ENCODE data around the gene DLG5. TPM values are rescaled to one million over a fixed set of nuclear protein-coding genes. Genes with fewer than 3 reads are reported as not detected.
"Not testable (repeated sequence)": the region's sequence is repeated elsewhere in the genome, so short reads cannot be mapped to it uniquely, and the experiment has no call there.

Gene DLG5
- total RNA-seq, 2 donors from 2014 or later, result 12.0 to 13.6 TPM

DNA sequence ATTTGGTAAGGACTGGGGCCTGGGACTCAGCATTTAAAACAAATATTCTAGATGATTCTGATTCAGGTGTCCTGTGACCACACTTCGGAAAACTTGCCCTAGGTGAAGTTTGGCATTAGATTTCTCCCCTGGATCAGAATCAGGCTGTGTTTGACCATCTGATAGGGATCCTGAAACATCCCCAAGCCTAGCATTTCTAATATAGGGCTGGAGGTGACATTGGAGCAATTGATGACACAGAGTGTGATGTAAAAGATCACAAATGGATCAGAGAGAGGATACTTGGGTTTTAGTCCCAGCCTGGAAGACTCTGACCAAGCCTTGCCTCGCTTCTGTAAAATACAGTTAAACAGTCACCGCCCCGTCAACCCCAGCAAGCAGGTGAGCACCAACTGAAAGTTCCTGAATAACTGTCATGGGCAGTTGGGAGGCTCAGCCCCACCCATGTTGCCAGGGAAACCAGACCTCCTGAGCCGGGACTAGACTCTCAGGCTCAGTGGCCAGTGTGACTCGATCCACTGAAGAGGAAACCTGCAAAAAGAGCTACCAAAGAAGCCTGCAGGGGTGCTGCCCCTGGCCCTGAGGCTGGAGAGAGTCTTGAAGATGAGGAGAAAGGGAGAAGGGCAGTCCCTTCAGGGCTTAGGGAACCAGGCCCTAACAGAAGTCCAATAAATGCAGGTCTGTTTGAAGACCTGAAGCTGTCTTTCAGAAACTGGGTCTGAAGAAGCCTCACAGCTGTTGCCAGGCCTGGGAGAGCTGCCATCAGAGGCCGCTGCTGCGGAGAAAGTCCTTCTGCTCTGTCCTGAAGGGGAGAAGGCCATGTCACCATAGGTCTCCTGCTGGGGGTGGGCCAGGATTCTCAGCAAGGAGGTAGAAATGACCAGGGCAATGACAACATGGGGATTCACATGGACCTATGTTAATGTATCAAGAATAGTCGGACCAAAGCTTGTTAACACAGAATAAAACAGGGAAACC, 162.8 kb downstream of the DLG5 start:
- DNase-seq (no peak), ATAC-seq (peak in 1 of 2 donors; percentile 26)
- intact Hi-C loops (cut with DNase I), result no loop called here

DNA sequence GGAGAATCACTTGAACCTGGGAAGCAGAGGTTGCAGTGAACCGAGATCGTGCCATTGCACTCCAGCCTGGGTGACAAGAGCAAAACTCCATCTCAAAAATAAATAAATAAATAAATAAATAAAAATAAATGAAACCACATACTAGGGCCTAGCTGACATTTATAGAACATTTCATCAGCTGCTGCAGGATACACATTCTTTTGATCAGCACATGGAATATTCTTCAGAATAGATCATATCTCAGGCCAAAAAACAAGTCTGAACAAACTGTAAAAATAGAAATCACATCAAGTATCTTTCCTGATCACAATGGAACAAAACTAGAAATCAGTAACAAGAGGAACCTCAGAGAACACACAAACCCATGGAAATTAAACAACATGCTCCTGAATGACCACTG, 168.1 kb downstream of the DLG5 start:
- ATAC-seq; DNase-seq; intact Hi-C loops (cut with DNase I): not testable (repeated sequence)

DNA sequence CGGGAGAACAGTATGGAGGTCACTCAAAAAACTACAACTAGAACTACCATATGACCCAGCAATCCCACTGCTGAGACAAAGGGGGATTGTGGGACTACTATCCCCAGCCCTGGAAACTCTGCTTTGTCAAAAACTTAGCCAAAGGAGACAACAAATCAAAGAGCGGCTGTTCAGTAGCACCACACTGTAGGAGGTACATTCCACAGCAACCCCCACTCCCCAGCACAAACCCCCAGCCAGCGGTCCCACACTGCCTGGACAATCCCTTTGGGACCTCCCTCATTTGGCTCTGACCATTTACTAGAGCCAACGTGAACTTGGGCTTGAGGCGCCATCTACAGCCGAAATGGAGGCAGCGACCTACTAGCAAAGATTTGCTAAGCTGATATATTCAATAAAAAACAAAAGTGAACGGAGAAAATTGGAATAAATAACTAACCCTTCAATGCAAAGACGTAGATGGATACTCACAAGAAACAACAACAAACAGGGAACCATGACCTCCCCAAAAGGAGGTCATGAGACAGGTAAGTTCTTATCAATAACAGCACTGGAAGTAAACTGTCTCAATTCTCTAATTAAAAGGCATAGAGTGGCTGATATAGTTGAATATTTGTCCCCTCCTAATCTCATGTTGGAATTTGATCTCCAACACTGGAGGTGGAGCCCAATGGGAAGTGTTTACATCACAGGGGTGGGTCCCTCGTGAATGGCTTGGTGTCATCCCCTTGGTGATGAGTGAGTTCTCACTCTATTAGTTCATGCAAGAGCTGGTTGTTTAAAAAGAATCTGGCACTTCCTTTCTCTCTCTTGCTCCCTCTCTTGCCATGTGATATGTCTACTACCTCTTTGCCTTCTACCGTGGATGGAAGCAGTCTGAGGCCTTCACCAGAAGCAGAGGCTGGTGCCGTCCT, 170.0 kb downstream of the DLG5 start:
- intact Hi-C loops (cut with DNase I), result no loop called here
- no peak for DNase-seq
- no peak for ATAC-seq

DNA sequence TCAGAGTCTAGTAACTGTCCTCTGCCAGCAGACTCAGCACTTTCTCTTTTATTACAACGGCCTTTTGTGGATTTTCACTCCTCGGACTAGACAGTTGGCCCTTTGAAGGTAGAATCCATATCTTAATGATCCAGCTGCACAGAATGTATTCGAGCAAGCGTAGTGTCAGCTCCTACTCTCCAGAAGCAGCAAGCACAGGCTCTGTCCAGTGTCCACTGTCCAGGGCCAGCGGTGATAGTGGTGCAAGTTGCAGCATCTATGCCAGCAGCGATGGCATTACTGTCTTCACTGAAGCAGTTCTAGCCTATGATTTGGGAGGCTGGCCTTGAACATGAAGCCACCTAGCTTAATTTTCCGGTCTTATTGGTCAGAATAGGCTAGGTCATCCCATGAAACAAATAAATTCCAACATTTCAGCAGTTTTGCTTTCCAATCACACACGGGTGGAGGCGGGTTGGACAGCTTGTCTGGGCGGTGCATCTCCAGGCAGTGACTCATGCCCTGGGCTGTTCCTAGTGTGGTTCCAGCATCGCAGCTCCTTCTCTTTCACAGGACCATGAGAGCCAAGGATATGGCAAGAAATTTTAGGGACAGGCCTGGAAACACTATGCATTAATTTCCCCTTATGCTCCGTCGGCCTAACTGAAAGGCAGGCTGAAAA, 180.4 kb downstream of the DLG5 start:
- intact Hi-C loops (cut with DNase I), result no loop called here
- DNase-seq, result no peak
- peak; percentile 41 to 67 for ATAC-seq

DNA sequence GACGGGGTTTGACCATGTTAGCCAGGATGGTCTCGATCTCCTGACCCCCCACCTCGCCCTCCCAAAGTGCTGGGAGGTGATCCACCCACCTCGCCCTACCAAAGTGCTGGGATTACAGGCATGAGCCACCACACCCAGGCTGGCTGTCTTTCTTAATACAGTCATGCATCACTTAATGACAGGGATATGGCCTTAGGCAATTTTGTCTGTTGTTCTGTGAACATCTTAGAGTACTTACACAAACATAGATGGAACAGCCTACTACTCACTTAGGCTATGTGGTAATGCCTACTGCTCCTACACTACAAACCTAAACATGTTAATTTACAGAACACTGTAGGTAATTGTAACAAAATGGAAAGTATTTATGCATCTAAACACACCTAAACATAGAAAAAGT, 182.3 kb downstream of the DLG5 start:
- DNase-seq (no peak), ATAC-seq (no peak)

DNA sequence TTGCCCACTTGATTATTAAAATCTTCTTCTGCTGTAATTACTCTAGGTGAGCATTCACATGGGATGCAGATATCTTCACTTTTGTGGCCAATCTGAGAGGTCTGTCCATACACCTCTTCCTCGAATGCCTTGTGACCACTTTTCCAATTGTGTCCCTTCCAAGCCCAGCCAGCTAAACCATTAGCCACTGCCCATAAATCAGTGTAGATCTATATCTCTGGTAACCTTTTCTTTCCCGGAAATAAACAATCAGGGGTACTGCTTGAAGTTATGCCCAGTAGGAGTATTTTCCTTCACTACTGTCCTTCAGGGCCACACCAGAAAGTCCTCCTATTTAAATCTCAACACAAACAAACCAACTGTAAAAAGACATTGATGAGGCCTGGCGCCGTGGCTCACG, 184.4 kb downstream of the DLG5 start:
- ATAC-seq (no peak), DNase-seq (no peak)
- intact Hi-C loops (cut with DNase I), result no loop called here

More for the DNA sequence above, 182.3 kb downstream of the DLG5 start:
- intact Hi-C loops (cut with DNase I), result no loop called here

DNA sequence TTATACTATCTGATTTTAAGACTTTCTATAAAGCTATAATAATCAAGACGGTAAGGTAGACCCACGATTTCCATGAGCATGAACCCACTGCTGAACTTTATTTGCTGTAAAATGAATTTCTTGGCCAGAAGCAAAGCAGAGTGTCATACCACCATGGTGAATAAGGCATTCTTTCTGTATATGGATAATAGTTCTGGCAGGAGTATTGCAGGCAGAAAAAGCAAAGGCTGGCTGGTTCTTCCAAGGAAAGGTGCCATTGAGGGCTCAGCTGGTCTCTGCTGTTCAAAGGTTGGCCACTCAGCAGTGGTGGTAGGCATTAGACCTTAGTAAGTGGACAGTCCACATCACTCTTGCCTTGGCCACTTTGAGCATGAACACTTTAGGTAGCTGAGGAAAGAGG, 184.8 kb downstream of the DLG5 start:
- intact Hi-C loops (cut with DNase I), result no loop called here
- DNase-seq, result no peak
- no peak for ATAC-seq

Other genes starting within 250 kb of the DLG5 start
- gene POLR3A, start 102.8 kb upstream of the DLG5 start, total RNA-seq, result 10 to 100 TPM in 1 of 2 donors, 1 to 10 TPM in 1; 9.7 to 10.2 TPM
- 100 to 1,000 TPM; 889 to 894 TPM for gene RPS24, start 107.1 kb upstream of the DLG5 start, total RNA-seq

Data from left cardiac atrium (tissue), 4 donors.